ELR (cell line): ENCODE data around the gene IDH3G.
"Not testable (repeated sequence)": the region's sequence is repeated elsewhere in the genome, so short reads cannot be mapped to it uniquely, and the experiment has no call there.

Experiments used
- DNase-seq: peaks from one replicate; pipeline ENCODE4 v3.0.0-alpha.2; 2015; ENCODE audit warnings: low read depth

Gene IDH3G

DNA sequence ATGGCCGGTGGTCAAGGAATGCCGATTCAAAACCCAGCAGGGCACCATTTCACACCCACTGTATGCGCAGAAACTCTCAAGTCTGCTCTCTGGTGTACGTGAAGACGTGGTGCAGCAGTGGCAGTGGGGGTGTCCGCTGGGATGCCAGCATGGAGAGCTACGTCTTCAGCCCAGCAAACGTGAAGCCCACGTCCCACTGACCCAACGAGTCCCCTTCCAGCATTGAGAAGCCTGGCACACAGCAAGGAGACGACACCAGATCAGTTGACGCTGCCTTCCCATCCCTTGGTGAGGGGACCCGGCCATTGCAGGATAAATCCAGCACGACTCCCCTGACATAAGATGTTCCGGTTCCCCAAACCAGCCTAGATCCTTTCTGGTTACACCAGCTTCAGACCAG is 32.3 kb downstream of the IDH3G start:
- no peak for DNase-seq

DNA sequence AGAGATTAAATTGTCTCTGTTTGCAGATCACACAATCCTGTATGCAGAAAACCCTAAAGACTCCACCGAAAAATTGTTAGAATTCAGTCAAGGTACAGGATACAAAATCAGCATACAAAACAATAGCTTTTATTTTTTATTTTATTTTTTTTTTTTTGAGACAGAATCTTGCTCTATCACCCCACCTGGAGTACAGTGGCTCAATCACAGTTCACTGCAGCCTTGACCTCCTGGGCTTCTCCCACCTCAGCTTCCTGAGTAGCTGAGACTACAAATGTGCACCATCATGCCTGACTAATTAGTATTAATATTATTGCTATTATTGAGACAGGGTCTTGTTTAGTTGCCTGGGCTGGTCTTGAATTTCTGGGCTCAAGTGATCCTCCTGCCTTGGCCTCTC is 39.0 kb downstream of the IDH3G start:
- no peak for DNase-seq

DNA sequence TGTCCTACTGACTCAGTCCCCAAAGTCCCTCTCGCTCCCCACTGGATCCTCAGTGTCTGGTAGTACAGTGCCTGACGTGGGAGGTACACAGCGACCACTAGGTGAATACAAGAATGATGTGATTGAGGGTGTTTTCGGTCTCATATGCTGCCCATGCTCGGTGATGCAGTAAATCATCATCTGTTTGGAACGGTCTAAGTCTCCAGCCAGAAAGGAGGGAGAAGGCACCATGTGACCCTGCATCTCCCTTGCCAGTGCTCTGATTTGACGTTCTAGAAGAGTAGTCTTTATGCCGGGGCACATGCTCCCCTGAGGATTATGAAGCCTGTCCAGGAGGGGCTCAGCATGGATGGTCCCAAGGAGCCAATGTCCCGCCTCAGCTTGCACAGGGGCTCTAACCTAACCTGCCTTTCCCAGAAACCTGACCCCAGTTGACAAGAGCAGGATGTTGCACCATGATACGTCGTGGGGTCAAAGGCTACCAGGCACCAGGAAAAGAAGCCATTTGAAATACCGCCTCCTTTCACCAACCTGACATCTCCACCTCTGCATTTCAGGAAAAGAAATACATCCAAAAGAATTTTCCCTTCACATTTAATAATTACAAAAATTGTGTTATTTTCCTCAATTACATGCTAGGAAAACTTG is 43.9 kb downstream of the IDH3G start:
- DNase-seq, result no peak

DNA sequence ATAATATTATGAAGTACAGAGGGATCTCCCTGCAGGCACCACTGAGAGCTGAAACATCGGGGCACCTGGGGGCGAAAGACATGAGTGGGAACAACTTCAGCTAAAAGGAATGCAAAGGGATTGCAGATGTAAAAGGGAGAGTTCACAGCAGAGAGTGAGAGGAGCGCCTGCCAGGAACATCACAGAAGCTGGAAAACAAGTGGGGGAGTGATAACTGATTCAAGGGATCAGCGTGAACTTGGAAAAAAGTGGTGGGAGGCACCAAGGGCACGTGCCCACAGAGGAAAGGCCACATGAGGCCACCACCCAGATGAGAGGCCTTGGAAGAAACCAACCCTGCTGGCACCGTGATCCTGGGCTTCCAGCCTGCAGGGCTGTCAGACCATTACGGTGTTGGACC is 45.2 kb downstream of the IDH3G start:
- not testable (repeated sequence) for DNase-seq

DNA sequence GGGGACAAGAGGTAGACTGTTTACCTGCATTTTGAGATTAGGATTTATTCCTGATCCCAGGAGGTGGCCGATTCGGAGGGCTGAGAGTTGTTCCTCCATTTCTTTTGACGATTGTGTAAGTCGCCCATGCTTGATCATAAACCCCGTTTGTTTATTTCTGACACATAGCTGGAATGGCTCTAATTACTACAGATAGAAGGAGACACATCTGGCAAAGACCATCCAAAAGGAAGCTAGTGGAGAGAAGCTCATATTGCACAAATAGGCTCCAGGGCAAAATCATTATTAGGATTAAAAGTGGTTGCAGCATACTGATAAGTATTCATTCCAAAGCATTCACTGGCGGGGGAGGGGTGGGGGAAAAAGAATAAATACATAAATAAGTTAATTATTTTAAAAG is 47.2 kb downstream of the IDH3G start:
- not testable (repeated sequence) for DNase-seq

DNA sequence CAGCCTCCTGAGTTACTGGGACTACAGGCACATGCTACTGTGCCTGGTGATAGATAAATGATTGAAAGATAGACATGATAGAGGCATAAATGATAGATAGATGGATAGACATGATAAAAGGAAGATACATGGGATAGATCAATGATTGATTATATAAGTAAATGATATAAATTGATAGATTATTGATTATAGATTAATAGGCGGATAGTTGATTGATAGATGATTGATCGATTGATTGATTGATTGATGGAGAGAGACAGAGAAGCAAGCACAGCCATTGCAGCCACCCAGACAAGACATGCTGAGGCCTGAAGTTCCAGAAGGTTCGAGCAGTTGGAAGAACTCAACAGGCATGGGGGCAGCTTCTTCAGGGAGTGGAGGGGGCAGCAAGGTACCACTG is 47.8 kb downstream of the IDH3G start:
- DNase-seq, result no peak

DNA sequence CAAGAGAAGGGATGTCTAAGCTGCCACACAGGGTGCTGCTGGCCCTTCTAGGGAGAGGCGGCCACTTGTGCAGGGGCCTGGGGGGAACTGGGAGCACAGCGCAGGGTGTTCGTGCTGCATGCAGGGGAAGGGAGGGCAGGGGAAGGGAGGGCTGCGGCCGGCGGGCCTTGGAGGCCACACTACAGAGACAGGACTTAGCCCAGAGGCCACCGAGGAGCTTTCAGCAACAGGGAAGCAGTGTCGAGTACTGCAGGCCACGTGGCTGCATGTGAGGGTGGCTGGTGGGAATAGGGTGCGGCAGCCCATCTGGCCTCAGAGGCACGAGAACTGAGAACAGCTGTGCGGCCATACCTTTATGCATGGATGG is 49.1 kb downstream of the IDH3G start:
- DNase-seq, result not testable (repeated sequence)

DNA sequence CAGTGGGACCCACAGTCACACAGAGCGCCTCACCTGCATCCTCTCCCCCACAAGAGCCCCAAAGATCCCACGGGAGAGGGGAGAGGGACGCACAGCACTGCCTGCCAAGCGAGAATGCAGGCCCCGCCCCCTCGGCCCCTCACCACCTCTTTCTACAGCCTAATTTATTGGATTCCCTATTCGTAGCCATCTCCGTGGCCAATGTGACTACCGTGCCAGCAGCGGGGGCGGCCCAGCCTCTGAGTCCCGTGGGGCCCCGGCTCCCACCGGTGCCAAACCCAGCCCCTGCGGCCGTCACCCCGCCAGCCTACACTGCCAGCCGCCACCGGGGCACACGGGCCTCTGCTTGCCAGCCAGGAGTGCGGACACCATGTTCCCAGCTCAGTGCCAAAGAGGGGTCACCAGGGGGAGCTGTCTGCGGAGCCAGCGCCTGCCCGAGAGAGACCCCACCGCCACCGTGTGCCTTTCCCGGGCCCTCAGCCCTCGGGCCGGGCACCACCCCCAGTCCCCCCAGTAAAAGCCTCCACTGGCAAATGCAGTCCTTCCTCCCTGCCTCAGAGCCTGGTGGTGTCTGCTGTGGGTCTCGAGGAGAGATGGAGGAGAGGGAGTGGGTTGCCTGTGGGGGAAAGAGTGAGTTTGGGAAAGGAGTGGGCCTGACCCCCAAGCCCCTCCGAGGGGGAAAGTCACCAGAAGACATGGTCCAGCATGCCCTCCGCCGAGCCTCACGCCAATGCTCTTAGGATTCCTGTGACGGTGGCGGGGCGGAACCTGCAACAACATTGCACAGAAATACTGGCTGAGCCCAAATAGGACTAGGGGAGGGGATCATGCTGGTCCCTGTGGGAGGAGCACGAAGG is 49.7 kb downstream of the IDH3G start:
- peak; percentile 25 for DNase-seq

DNA sequence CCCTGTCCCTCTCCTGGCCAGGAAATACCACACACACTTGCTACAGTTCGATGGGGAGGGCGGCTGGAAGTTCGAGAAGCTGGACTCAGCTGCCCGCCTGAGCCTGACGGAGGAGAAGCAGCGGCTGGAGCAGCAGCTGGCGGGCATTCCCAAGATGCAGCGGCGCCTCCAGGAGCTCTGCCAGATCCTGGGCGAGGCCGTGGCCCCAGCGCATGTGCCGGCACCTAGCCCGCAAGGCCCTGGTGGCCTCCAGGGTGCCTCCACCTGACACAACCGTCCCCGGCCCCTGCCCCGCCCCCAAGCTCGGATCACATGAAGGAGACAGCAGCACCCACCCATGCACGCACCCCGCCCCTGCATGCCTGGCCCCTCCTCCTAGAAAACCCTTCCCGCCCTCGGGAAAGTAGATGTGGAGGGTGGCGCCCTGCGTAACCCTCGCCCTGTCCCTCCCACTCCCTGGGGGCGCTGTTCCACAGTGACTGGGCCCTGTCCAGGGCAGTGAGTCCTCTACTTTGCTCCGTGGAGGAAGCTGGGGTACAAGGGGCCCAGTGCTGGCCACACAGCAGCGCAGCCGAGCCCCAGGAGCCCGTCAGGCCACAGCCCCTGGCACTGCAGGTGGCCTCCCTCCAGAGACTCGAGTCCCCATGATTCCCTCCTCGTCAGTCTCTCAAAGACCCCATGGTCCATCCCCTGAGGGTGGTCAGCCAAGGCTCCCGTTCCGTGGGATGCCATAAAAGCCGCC is 50.5 kb downstream of the IDH3G start:
- peak; percentile 24 for DNase-seq

DNA sequence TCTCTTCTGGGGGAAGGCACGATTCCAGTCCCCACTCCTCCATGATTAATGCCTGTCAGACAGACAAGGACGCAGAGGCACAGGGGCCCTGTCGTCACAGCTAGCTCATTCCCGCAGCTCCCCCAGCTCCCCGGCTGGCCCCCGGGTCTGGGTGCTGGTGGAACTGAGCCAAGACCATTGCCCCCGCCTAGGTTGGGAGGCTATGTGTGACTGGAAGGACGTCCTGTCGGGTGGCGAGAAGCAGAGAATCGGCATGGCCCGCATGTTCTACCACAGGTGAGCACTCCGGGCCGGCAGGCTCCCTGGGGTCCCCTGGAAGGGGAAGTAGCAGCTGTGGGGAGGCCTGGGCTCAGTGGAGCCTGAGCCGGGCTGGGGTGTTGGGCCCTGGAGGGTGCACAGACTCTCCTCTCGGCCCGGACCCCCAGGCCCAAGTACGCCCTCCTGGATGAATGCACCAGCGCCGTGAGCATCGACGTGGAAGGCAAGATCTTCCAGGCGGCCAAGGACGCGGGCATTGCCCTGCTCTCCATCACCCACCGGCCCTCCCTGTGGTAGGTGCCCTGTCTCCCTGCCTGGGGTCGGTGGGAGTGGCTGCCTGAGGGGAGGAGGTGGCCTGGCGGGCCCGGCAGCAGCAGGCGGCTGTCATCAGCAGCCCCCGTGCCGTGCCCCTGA is 51.2 kb downstream of the IDH3G start:
- DNase-seq, result not testable (repeated sequence)

DNA sequence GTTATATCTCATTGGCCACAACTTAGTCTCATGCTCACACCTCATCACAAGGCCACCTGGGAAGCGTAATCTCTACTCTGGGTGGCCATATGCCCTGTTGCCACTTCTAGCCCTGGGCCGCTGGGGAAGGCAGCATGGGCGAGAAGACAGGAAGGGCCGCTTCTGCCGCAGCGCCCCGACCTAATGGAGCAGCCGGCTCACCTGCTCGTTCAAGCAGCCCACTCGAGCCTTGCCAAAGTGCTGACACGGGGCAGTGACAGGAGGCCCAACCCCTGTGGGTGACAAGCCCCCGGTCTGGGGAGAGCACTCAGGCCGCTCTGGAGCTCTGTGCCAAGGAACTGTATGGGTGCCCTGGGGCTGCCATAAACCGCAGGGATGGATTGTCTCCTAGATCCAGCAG is 52.1 kb downstream of the IDH3G start:
- DNase-seq, result not testable (repeated sequence)

DNA sequence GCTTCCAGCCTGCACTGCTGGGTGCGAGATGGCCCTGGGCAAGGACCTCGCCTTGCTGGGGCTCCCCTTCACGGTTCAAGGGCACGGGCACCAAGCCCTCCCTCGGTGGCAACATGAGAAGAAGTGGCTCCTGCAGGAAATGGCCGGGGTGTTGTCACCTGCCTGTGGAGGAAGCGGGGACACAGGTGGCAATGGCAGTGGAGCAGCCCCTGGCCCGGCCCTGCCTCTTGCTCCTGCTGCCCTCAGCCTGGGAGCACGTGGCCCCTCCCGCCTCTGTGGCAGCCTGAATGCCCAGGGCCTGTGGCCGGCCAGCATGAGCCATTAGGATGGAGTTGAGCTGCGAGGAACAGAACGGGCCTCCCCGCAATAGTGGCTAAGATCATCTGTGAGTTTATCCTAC is 52.7 kb downstream of the IDH3G start:
- DNase-seq, result no peak

DNA sequence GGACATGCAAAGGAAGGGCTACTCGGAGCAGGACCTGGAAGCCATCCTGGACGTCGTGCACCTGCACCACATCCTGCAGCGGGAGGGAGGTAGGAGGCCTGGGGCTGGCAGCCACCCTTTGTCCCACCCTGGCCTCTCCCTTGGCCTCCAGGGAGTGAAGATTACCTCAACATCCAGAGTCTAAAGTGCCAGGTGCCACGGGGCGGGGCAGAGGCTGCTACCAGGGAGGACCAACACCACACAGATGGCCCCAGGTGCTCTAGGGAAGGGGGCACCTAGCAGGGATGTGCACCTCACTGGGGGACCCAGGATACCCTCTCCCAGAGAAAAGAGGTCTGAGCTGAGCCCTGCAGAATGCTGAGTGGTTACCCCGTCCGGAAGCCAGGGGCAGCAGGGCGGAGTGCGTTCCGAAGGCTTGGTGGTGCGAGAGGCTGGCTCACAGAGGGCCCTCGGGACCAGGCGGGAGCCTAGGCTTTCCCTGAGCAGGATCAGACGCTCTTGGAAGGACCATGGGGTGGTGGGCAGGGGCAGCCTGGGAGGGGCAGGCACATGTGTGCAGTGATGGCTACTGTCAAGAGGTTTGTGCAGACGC is 53.4 kb downstream of the IDH3G start:
- no peak for DNase-seq

DNA sequence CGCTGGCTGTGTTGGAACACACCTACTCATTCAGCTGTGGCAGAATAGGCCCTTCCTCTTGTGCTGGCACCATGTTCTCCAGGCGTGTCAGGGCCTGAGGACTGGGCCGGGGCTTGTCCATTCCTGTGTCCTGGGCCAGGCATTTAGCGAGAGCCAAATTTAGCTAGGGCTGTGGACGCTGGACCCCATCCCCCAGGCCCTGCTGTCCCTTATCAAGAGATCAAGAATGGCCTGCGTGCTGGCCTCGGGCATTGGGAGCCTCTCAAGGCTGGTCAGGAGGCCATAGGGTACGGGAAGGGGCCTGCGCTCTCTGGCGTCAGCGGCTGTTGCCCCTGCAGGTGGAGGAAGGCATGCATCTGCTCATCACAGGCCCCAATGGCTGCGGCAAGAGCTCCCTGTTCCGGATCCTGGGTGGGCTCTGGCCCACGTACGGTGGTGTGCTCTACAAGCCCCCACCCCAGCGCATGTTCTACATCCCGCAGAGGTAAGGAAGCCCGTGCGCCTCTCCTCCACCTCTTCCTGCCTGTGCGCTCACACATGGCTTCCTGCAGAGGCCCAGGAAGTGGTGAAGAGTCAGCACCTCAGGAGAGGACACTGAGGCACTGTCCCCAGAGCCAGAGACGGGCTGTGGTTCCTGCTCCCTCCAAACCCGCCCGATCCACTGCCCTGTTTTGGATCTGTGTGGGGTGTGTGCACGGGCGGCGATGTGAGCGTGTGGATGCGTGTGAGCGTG is 54.3 kb downstream of the IDH3G start:
- no peak for DNase-seq

DNA sequence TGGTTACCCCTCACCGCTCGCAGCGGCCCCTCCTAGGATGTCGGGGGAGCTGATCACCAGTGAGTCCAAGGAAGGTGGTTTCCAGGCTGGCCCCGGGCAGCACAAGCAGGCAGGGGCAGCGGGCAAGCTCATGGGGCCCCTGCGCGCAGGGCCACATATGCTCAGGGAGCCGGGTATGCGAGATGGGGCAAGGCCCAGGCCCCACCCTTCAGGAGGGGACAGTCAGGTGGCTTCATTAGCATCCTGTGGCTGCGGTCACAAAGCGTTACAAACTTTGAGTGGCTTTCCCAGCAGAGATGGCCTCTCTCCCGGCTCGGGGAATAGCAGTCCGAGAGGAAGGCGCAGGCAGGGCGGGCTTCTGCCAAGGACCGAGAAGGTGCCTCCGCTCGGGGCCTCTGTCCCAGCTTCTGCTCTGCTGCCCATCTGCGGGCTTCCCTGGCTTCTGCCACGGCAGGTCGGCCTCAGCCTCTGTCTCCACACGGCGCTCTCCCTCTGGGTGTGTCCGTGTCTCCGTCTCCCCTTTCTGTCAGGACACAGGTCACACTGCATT is 56.0 kb downstream of the IDH3G start:
- no peak for DNase-seq

DNA sequence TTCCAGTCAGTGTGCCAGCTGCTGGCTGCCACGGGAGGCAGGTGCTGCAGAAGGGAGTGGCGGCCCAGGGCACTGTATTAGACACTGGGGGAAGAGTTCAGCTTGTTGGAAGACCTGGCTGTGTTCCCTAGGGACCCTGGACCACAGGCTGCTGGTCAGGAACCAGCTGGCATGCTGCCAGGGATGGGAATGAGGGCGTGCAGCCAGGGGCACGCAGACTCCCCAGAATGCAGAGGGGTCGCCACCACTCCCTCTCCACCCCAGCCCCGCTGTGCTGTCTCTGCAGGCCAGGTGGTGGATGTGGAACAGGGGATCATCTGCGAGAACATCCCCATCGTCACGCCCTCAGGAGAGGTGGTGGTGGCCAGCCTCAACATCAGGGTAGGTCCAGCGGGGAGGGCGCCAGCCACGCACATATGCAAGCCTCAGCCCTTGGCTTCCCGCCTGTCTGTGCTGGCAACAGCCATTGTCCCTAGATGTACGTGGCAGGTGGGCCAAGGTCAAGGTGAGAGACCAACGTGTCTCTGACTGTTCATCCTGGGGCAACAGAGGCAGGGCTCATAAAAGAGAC is 57.2 kb downstream of the IDH3G start:
- no peak for DNase-seq

DNA sequence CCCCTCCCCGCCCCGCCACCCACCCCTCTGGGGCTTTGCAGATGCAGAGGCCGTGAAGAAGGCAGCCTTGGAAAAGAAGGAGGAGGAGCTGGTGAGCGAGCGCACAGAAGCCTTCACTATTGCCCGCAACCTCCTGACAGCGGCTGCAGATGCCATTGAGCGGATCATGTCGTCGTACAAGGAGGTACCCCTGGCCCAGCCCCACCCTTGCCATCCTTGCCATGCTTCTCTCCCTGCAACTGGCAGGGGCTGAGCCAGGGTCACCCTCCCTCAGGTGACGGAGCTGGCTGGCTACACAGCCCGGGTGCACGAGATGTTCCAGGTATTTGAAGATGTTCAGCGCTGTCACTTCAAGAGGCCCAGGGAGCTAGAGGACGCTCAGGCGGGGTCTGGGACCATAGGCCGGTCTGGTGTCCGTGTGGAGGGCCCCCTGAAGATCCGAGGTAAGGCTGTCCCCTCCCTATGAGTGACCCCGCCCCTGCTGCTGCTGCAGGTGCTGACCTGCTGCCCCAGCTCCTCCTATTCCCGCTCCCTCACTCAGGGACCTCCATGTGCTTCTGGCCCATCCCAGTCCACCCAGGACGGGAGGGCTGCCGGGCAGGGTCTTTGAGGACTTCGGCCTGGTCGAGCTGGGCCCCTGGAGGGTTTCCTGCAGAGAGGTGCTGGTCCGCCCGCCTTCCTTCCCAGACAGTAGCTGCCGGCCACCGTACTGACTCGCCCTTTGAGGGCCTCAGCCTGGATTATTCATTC is 57.9 kb downstream of the IDH3G start:
- DNase-seq, result no peak
